T-cell (primary cell): Measurements from ENCODE around the gene DUOXA2. TPM values are rescaled to one million over a fixed set of nuclear protein-coding genes. Genes with fewer than 3 reads are reported as not detected.
A peak's percentile ranks its signal among the peaks of the same experiment; 100 is the strongest.

Experiments
- ATAC-seq, 4 experiments: fragments of 200-7000 bp in 3 of 4; fragments of 150-1000 bp in 1 of 4; cut with Tn5 transposase; replicated peaks in 1 of 4; 1 replicate in 3 of 4; 2 replicates in 1 of 4; pipeline ENCODE4 v1.10.0; 2021; ENCODE audit warnings: moderate library complexity in 3 of 4, mild to moderate bottlenecking in 2 of 4, moderate number of reproducible peaks in 1 of 4
- CTCF ChIA-PET, 2 donors: fragments of 300-600 bp; sonication (Branson Sonifier 250); formaldehyde crosslinking; loops; one replicate each; lab custom pipeline; 2022; ENCODE audit warnings: antibody characterized with exemption in 2 of 2; lab: Charles Lee
- POLR2A ChIA-PET, 2 donors: fragments of 300-600 bp; sonication (Branson Sonifier 250); formaldehyde crosslinking; loops; one replicate each; lab custom pipeline; 2022; ENCODE audit warnings: antibody characterized with exemption in 2 of 2; lab: Charles Lee
- DNase-seq, 35 experiments: peaks; one replicate each; pipeline versions ENCODE4 v3.0.0 to v3.0.0-alpha.2; 2013 to 2023
- H3K27ac ChIP-seq: one replicate; pipeline ENCODE4 v1.5.1; 2013; ENCODE audit warnings: low read length
- H3K27me3 ChIP-seq, 2 experiments: replicated peaks in 1 of 2; 1 replicate in 1 of 2; 2 replicates in 1 of 2; pipeline versions ENCODE4 v1.6.1 to v1.7.0; 2013; ENCODE audit warnings: low read length in 1 of 2, mixed read lengths in 1 of 2; ENCODE audit not compliant: control insufficient read depth in 2 of 2, insufficient read depth in 2 of 2; ENCODE audit errors: extremely low read depth in 1 of 2
- H3K36me3 ChIP-seq, 2 donors: 1 replicate in 1 of 2; 2 replicates in 1 of 2; pipeline versions ENCODE4 v1.6.1 to v1.7.0; 2013; ENCODE audit warnings: low read length in 1 of 2; ENCODE audit not compliant: control insufficient read depth in 2 of 2, insufficient read depth in 1 of 2; ENCODE audit errors: extremely low read depth in 1 of 2
- H3K4me1 ChIP-seq, 2 experiments: 1 replicate in 1 of 2; 2 replicates in 1 of 2; pipeline versions ENCODE4 v1.6.1 to v1.7.0; 2013; ENCODE audit warnings: low read length in 2 of 2, mixed read lengths in 1 of 2; ENCODE audit not compliant: insufficient read depth in 2 of 2, control insufficient read depth in 1 of 2; ENCODE audit errors: extremely low read depth in 1 of 2
- H3K4me3 ChIP-seq, 2 donors: 1 replicate in 1 of 2; 2 replicates in 1 of 2; pipeline versions ENCODE4 v1.5.1 to v1.7.0; 2013; ENCODE audit warnings: mild to moderate bottlenecking in 2 of 2, low read length in 1 of 2, moderate library complexity in 1 of 2; ENCODE audit not compliant: control insufficient read depth in 1 of 2; ENCODE audit errors: extremely low read depth in 1 of 2
- H3K9me3 ChIP-seq: 2 replicates; pipeline ENCODE4 v1.7.0; 2013
- H3K27ac Mint-ChIP-seq, 2 donors: one replicate each; pipeline ENCODE4 v1.8.0; 2020 to 2021; ENCODE audit warnings: mild to moderate bottlenecking in 2 of 2, mixed read lengths in 2 of 2
- H3K27me3 Mint-ChIP-seq, 2 donors: one replicate each; pipeline ENCODE4 v1.8.0; 2021 to 2022; ENCODE audit warnings: mixed read lengths in 2 of 2
- H3K36me3 Mint-ChIP-seq: one replicate; pipeline ENCODE4 v1.8.0; 2021; ENCODE audit warnings: mixed read lengths
- H3K4me1 Mint-ChIP-seq, 3 donors: one replicate each; pipeline ENCODE4 v1.8.0; 2020 to 2022; ENCODE audit warnings: mixed read lengths in 3 of 3, mild to moderate bottlenecking in 1 of 3
- H3K4me3 Mint-ChIP-seq, 3 donors: one replicate each; pipeline ENCODE4 v1.8.0; 2020 to 2022; ENCODE audit warnings: mild to moderate bottlenecking in 3 of 3, mixed read lengths in 3 of 3, moderate library complexity in 3 of 3
- H3K9me3 Mint-ChIP-seq, 3 donors: one replicate each; pipeline ENCODE4 v1.8.0; 2020 to 2022; ENCODE audit warnings: mixed read lengths in 3 of 3
- WGBS: methylation state at CpG from one replicate; pipeline ENCODE4 v1.1.5; 2013; ENCODE audit warnings: missing lambda C conversion rate; ENCODE audit not compliant: insufficient coverage; 5-methylcytosine and 5-hydroxymethylcytosine counted together
- total RNA-seq, 35 experiments: library from RNA in 6 of 35; stranded (reverse) in 6 of 35; fragments of 120-200 nt in 1 of 35; gene quantifications; one replicate each; pipeline versions ENCODE4 v1.2.1 to v1.2.4 and lab custom pipeline; 2013 to 2026

Gene DUOXA2
- total RNA-seq, 5 donors from 2014 or later (not counting 1 experiment from before 2014, with no cell fraction given) = not detected

DNA sequence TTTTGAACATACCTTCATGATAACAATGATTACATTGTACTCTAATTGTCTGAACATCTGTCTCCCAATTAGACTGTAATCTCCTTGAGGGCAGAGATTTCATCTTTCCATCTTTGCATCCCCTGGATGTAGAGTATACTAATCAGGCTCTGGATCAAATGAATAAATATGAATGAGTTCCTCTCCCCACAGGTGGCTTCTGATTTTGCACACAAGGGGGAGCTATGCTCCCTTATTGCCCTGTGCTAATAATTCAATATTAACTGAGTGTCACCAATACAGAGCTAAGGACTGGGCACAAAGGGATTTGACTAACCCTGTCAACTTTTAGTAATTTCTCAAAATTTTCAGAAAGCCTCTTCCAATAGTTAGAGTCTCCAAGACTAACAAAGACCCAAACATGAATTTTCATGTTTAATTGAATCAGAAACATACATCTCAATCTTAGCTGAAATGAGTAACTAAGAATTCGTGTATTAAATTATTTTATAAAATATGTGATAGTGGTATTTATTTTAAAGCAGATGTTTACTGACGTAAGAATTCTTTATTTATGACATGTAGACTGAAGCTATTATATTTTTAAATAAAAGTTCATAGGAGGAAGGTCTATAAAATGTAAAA is 12.5 kb downstream of the DUOXA2 start:
- H3K4me1 Mint-ChIP-seq = peaks cover 0 to 11% (median 8%) of the 10 kb centered on the region in 3 donors

DNA sequence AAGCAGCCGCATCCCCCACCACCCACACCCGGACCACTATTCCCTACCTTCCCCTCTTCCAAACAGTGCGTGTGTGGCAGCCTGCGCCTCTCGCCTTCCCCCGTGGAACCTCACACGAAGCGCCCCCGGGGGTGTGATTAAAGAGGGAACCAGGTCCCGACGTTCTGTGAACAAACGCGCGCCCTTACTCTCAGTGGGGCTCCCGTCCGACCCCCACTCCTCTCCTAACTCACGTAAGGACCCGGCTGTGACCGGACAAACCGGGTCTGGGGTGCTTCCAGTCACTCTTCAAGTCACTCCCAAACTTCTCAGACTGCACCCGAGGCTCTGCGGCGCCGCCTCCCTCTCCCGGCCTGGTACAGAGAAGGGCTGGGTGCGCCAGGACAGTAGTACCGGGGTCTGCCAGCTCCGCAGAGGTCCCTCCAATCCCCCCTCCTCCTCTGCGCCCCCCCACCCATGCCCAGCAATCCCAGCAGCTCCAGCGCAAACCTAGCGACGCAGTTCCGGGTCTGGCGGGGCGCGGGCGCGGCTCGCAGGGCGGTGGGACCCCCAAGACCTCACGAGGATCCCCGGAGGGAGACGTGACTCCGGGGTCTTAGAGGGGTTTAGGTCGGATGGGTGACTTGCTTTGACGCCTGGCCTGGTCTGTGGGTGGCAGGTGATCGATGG is 15.0 kb downstream of the DUOXA2 start:
- Histone ChIP-seq H3K4me3 (peak overlapping the region in 1 of 2 donors; percentile 8), H3K4me1 (peaks cover 0 to 14% of the 10 kb centered on the region in 2 experiments), H3K27ac (no peak overlapping the region), H3K27me3 (peaks cover 14 to 49% of the 10 kb centered on the region in 2 experiments), H3K9me3 (no peaks in the 10 kb centered on the region), H3K36me3 (no peaks in the 10 kb centered on the region)
- ATAC-seq (peak in 1 of 4 experiments; percentile 21), DNase-seq (no peak)
- POLR2A ChIA-PET = no interaction called here
- Mint-ChIP-seq H3K36me3 (no peaks in the 10 kb centered on the region), H3K4me1 (peaks cover 2 to 11% (median 8%) of the 10 kb centered on the region in 3 donors), H3K27me3 (peaks cover 60 to 76% of the 10 kb centered on the region in 2 donors), H3K4me3 (peak overlapping the region; percentile 32 to 49 (median 36)), H3K9me3 (no peaks in the 10 kb centered on the region), H3K27ac (no peak overlapping the region)
- 9% methylated on average over 23 of the region's 47 CpGs for WGBS
- CTCF ChIA-PET = no interaction called here

More for the DNA sequence above, 12.5 kb downstream of the DUOXA2 start:
- WGBS = no CpG with 5 or more reads among the region's 2 CpGs
- Histone ChIP-seq H3K27me3 (peaks cover 10 to 44% of the 10 kb centered on the region in 2 experiments), H3K4me1 (peaks cover 0 to 14% of the 10 kb centered on the region in 2 experiments), H3K9me3 (no peaks in the 10 kb centered on the region), H3K36me3 (no peaks in the 10 kb centered on the region), H3K4me3 (no peak overlapping the region), H3K27ac (no peak overlapping the region)
- H3K9me3 Mint-ChIP-seq = no peaks in the 10 kb centered on the region
- DNase-seq = peak in 19 of 35 experiments; percentile 23 to 69 (median 41)
- H3K4me3 Mint-ChIP-seq = no peak overlapping the region
- no peak overlapping the region for H3K27ac Mint-ChIP-seq
- CTCF ChIA-PET = interaction anchor here (0.5 to 2.1 kb wide), 16 partner anchors 8 to 548 kb away, joined by 3 to 19 read pairs (median 4); partner anchors contain the start of gene SHF (in 1 of the 2)
- POLR2A ChIA-PET = no interaction called here
- ATAC-seq = peak; percentile 38 to 79 (median 58)
- H3K36me3 Mint-ChIP-seq = no peaks in the 10 kb centered on the region
- H3K27me3 Mint-ChIP-seq = peaks cover 43 to 68% of the 10 kb centered on the region in 2 donors

DNA sequence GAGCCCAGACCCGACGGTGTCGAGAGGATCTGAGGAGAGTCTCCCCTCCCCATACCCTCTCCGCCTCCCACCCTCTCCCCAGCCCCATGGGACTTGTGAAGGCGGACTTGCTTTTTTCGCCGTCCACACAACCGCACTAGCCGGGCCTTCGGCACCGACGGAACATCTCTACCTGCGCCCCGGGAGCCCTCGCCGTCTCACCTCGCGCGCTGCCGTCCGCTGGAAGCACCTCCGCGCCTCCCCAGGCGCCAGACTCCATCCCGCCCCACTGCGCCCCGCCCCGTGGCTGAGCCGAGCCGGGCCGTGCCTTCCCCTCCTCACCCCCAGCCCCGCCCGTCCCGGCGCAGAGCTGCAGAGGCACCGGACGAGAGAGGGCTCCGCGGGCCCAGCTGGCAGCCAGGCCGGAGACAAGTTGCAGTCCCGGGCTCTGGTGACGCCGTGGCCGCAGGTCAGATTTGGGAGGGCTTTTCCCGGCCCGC is 15.6 kb downstream of the DUOXA2 start, which contains the start of the genes DUOX1 and DUOXA1:
DUOX1 (plus strand) TSS at position 344 of the 479 bp plus-strand sequence. CDS start 1,973 bp downstream, outside the sequence.
DUOXA1 (minus strand) TSS at position 229 of the 479 bp plus-strand sequence. CDS start 6,865 bp downstream, outside the sequence.
- ChIA-PET POLR2A (interaction anchor here in 1 of 2 donors (0.7 kb wide), 1 partner anchor 380 kb away, joined by 7 read pairs; no protein-coding TSS in a partner anchor), CTCF (interaction anchor here in 1 of 2 donors (1.6 kb wide), 1 partner anchor 12 kb away, joined by 9 read pairs; no protein-coding TSS in a partner anchor)
- peaks cover 66 to 80% of the 10 kb centered on the region in 2 donors for H3K27me3 Mint-ChIP-seq
- peaks cover 8 to 16% (median 10%) of the 10 kb centered on the region in 3 donors for H3K4me1 Mint-ChIP-seq
- no peak within 1 kb of the TSS for H3K27ac ChIP-seq
- no peaks in the 10 kb centered on the region for H3K9me3 ChIP-seq
- peak within 1 kb of the TSS; percentile 32 to 49 (median 48) for H3K4me3 Mint-ChIP-seq
- H3K36me3 Mint-ChIP-seq = no peaks in the 10 kb centered on the region
- peaks cover 0 to 17% of the 10 kb centered on the region in 2 experiments for H3K4me1 ChIP-seq
- no peaks in the 10 kb centered on the region for H3K9me3 Mint-ChIP-seq
- no peaks in the 10 kb centered on the region for H3K36me3 ChIP-seq
- peak in 10 of 35 experiments; percentile 14 to 41 (median 26) for DNase-seq
- ATAC-seq = peak; percentile 73 to 77 (median 74)
- peaks cover 17 to 55% of the 10 kb centered on the region in 2 experiments for H3K27me3 ChIP-seq
- peak within 1 kb of the TSS in 1 of 2 donors; percentile 8 for H3K4me3 ChIP-seq
- WGBS = 11% methylated on average over 34 of the region's 46 CpGs
- no peak within 1 kb of the TSS for H3K27ac Mint-ChIP-seq

DNA sequence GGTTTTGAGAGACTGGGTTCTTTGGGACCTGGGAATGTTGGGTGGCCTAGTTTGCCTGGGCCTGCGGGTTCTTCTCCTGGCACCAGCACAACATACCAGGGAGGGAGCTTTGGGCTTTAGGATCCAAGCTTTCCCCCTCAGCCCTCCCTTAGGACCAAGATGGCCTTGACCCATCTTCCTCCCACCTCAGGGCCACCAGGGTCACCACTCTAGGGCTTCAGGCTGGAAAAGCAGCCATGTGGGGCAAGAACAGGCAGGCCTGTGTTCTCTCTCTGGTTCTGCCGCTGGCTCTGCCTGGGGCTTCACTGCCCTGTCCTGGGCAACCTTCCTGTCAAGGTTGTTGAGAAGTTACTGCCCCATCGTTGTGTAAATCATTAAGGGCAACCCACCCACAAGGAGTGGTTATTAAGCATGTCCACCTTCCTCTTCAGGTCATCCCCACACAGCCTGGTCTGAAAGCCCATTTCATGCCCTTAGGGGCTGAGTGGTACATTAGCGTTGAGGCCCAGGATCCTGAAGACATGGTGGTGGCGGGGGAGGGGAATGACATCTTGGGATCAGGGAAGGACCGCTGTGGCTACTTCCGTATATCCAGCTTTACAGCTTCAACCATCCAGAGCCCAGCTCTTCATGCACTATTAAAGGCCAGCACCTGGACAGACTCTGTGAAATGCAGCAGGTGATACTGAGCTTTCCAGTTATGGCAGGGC is 16.3 kb downstream of the DUOXA2 start:
- H3K27me3 Mint-ChIP-seq = peaks cover 61 to 76% of the 10 kb centered on the region in 2 donors
- H3K9me3 ChIP-seq = no peaks in the 10 kb centered on the region
- H3K36me3 ChIP-seq = no peaks in the 10 kb centered on the region
- WGBS = 100% methylated on average over 2 of the region's 7 CpGs
- H3K36me3 Mint-ChIP-seq = no peaks in the 10 kb centered on the region
- CTCF ChIA-PET = interaction anchor here (0.8 to 1.6 kb wide), 2 partner anchors 12 kb away, joined by 4 to 9 read pairs; no protein-coding TSS in a partner anchor
- peaks cover 19 to 62% of the 10 kb centered on the region in 2 experiments for H3K27me3 ChIP-seq
- no peak overlapping the region for H3K27ac Mint-ChIP-seq
- no peaks in the 10 kb centered on the region for H3K9me3 Mint-ChIP-seq
- H3K4me3 ChIP-seq = no peak overlapping the region
- no peak overlapping the region for H3K27ac ChIP-seq
- peak overlapping the region; percentile 18 to 49 (median 48) for H3K4me3 Mint-ChIP-seq
- POLR2A ChIA-PET = interaction anchor here in 1 of 2 donors (0.6 to 0.7 kb wide), 2 partner anchors 277 to 380 kb away, joined by 3 to 7 read pairs; no protein-coding TSS in a partner anchor
- peaks cover 11 to 20% (median 14%) of the 10 kb centered on the region in 3 donors for H3K4me1 Mint-ChIP-seq
- no peak for ATAC-seq
- DNase-seq = no peak
- peaks cover 0 to 24% of the 10 kb centered on the region in 2 experiments for H3K4me1 ChIP-seq

DNA sequence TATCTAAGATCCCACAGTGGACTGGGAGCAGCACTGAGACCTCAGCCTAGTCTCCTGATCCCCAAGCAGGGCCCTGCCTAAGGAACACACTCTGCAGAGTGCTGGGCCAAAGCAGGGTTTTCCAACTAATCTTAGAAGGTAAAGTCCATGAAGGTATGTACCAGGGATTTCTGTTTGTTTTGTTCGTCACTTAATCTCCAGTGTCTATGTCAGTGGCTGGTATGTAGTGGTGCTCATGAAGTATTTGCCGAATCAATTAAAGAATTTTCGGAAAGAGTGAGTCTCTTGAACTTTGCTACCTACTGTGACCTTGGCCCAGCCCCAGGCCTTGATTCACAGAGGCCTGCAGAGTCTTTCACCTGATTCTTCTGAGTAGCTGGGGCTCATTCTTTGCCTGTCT is 17.4 kb downstream of the DUOXA2 start:
- ATAC-seq (no peak), DNase-seq (no peak)
- Mint-ChIP-seq H3K9me3 (no peaks in the 10 kb centered on the region), H3K4me3 (no peak overlapping the region), H3K4me1 (peaks cover 16 to 25% (median 19%) of the 10 kb centered on the region in 3 donors), H3K36me3 (no peaks in the 10 kb centered on the region), H3K27me3 (peaks cover 54 to 70% of the 10 kb centered on the region in 2 donors), H3K27ac (no peak overlapping the region)
- Histone ChIP-seq H3K27me3 (peaks cover 19 to 70% of the 10 kb centered on the region in 2 experiments), H3K9me3 (no peaks in the 10 kb centered on the region), H3K27ac (no peak overlapping the region), H3K4me1 (peaks cover 0 to 30% of the 10 kb centered on the region in 2 experiments), H3K36me3 (no peaks in the 10 kb centered on the region), H3K4me3 (no peak overlapping the region)
- CTCF ChIA-PET = no interaction called here
- WGBS = 84% methylated on average over 3 of the region's 3 CpGs
- POLR2A ChIA-PET = no interaction called here
